Esophagus muscularis mucosa (tissue), 4 donors: ENCODE results near the gene FAM236B. TPM values are rescaled to one million over a fixed set of nuclear protein-coding genes. Genes with fewer than 3 reads are reported as not detected.
"Not testable (repeated sequence)": the region's sequence is repeated elsewhere in the genome, so short reads cannot be mapped to it uniquely, and the experiment has no call there.

Source experiments
- DNase-seq: peaks from one replicate; pipeline ENCODE4 v3.0.0-alpha.2; 2017; ENCODE audit errors: extremely low spot score
- H3K27ac ChIP-seq, 4 donors: fragments of 200-600 bp; sonication (generic); replicated peaks in 1 of 4; 1 replicate in 3 of 4; 2 replicates in 1 of 4; pipeline ENCODE4 v1.5.1; 2016 to 2019; ENCODE audit warnings: mild to moderate bottlenecking in 1 of 4
- H3K27me3 ChIP-seq, 4 donors: fragments of 200-600 bp; sonication (generic); one replicate each; pipeline versions ENCODE4 v1.5.1 to v1.6.0; 2016 to 2019
- H3K36me3 ChIP-seq, 4 donors: fragments of 200-600 bp; sonication (generic); one replicate each; pipeline ENCODE4 v1.5.1; 2016 to 2019
- H3K4me1 ChIP-seq, 4 donors: fragments of 200-600 bp; sonication (generic); one replicate each; pipeline ENCODE4 v1.5.1; 2016 to 2019
- H3K4me3 ChIP-seq, 4 donors: fragments of 200-600 bp; sonication (generic); 1 replicate in 2 of 4; 2 replicates in 2 of 4; pipeline ENCODE4 v1.5.1; 2016 to 2019; ENCODE audit warnings: mild to moderate bottlenecking in 4 of 4, moderate library complexity in 1 of 4
- H3K9me3 ChIP-seq, 4 donors: fragments of 200-600 bp; sonication (generic); 1 replicate in 3 of 4; 2 replicates in 1 of 4; pipeline ENCODE4 v1.5.1; 2016 to 2019
- CTCF ChIP-seq, 3 experiments: fragments of 200-600 bp in 2 of 3; fragments of 450-650 bp in 1 of 3; sonication (generic) in 2 of 3; IDR thresholded peaks; one replicate each; pipeline ENCODE4 v1.5.1; 2017 to 2019; ENCODE audit warnings: antibody characterized with exemption in 3 of 3, mild to moderate bottlenecking in 2 of 3, moderate library complexity in 1 of 3
- EP300 ChIP-seq: sonication (generic); formaldehyde crosslinking; IDR thresholded peaks from one replicate; pipeline ENCODE4 v1.6.1; 2017; ENCODE audit warnings: antibody characterized with exemption
- POLR2A ChIP-seq: fragments of 450-650 bp; IDR thresholded peaks from one replicate; pipeline ENCODE4 v1.6.1; 2017; ENCODE audit warnings: antibody characterized with exemption, moderate library complexity, mild to moderate bottlenecking, low read depth
- POLR2AphosphoS5 ChIP-seq, 2 donors: sonication (generic); formaldehyde crosslinking; IDR thresholded peaks; one replicate each; pipeline ENCODE4 v1.6.1; 2017; ENCODE audit warnings: antibody characterized with exemption in 2 of 2
- WGBS: methylation state at CpG from one replicate; pipeline ENCODE4 v1.1.5; 2018; 5-methylcytosine and 5-hydroxymethylcytosine counted together
- intact Hi-C: fragments of 100-400 bp; cut with DNase I; formaldehyde crosslinking; loops from one replicate; pipeline ENCODE4 v1.15.1; 2023
- small RNA-seq, 3 donors: library from RNA; depleted of rRNA; stranded (forward); fragments of <200 nt; gene quantifications; one replicate each; pipeline ENCODE3, GENCODE V24; 2016
- total RNA-seq, 4 donors: library from RNA; depleted of rRNA; stranded (reverse); fragments of >200 nt; gene quantifications; one replicate each; pipeline versions ENCODE4 v1.1.0 to v1.2.1, GENCODE V29; 2016

The FAM236B gene
- total RNA-seq, 4 donors from 2014 or later = not detected

GRCh38 chrX:72735561-72735960 is 46.9 kb downstream of the FAM236B start:
- H3K9me3 ChIP-seq = no peaks in the 10 kb centered on the region
- no peaks in the 10 kb centered on the region for H3K36me3 ChIP-seq
- no peak overlapping the region for H3K4me3 ChIP-seq
- no peaks in the 10 kb centered on the region for H3K4me1 ChIP-seq
- DNase-seq = no peak
- no peak for TF ChIP-seq CTCF (IDR thresholded peaks at IDR 0.05)
- TF ChIP-seq EP300 = no peak
- no peak for TF ChIP-seq POLR2AphosphoS5 (IDR thresholded peaks at IDR 0.05)
- TF ChIP-seq POLR2A = no peak
- intact Hi-C loops = no loop called here
- H3K27ac ChIP-seq = no peak overlapping the region
- WGBS = 81% methylated on average over 1 of the region's 1 CpG
- peaks cover 0 to 4% (median 0%) of the 10 kb centered on the region in 4 donors for H3K27me3 ChIP-seq

GRCh38 chrX:72733636-72734035 is 48.8 kb downstream of the FAM236B start:
- 63% methylated on average over 8 of the region's 8 CpGs for WGBS
- H3K27ac ChIP-seq, H3K36me3 ChIP-seq, intact Hi-C loops, H3K9me3 ChIP-seq, H3K4me1 ChIP-seq, H3K27me3 ChIP-seq, DNase-seq, H3K4me3 ChIP-seq: not testable (repeated sequence)

Small RNA genes within 50 kb of the gene (small RNA-seq; reads per million reads assigned to genes)
- gene RNU1-112P = 0 reads per million in 3 donors

Other genes with a start within 250 kb of the FAM236B start
- gene HDAC8, start 209.8 kb downstream of the FAM236B start, total RNA-seq = 10 to 100 TPM; 19.2 to 23.3 (median 22.0) TPM
- 10 to 100 TPM in 1 of 4 donors, 1 to 10 TPM in 3; 6.0 to 10.7 (median 8.0) TPM for gene PHKA1, start 68.4 kb downstream of the FAM236B start, total RNA-seq
- not detected for gene DMRTC1B, start 5.8 kb downstream of the FAM236B start, total RNA-seq
- gene FAM236D, start 25.6 kb upstream of the FAM236B start, total RNA-seq = not detected
- not detected for gene FAM236C, start 130.0 kb upstream of the FAM236B start, total RNA-seq
- not detected for gene FAM236A, start 155.5 kb upstream of the FAM236B start, total RNA-seq
- not detected for gene DMRTC1, start 161.2 kb upstream of the FAM236B start, total RNA-seq
- not detected for gene PABPC1L2B, start 220.3 kb upstream of the FAM236B start, total RNA-seq